Stomach (tissue), 9 donors: ENCODE data around the gene RGS6. TPM values are rescaled to one million over a fixed set of nuclear protein-coding genes. Genes with fewer than 3 reads are reported as not detected.

ENCODE experiments used
- DNase-seq, 2 donors: peaks; one replicate each; pipeline versions ENCODE4 v3.0.0 to v3.0.0-alpha.2; 2013 to 2019
- H3K27ac ChIP-seq, 5 donors: fragments of 200-600 bp in 4 of 5; sonication (generic) in 4 of 5; one replicate each; pipeline ENCODE4 v1.5.1; 2013 to 2019; ENCODE audit warnings: mild to moderate bottlenecking in 1 of 5, moderate library complexity in 1 of 5
- H3K27me3 ChIP-seq, 3 donors: fragments of 200-600 bp; sonication (generic); one replicate each; pipeline ENCODE4 v1.5.1; 2017 to 2019; ENCODE audit warnings: mixed run types in 1 of 3
- H3K36me3 ChIP-seq, 4 donors: fragments of 200-600 bp; sonication (generic); 1 replicate in 3 of 4; 2 replicates in 1 of 4; pipeline ENCODE4 v1.5.1; 2016 to 2019
- H3K4me1 ChIP-seq, 4 donors: fragments of 200-600 bp; sonication (generic); one replicate each; pipeline ENCODE4 v1.5.1; 2016 to 2019
- H3K4me3 ChIP-seq, 4 donors: fragments of 200-600 bp; sonication (generic) in 3 of 4; one replicate each; pipeline ENCODE4 v1.5.1; 2016 to 2019; ENCODE audit warnings: mild to moderate bottlenecking in 1 of 4
- H3K9me3 ChIP-seq, 4 donors: fragments of 200-600 bp; sonication (generic); one replicate each; pipeline ENCODE4 v1.5.1; 2016 to 2019
- EP300 ChIP-seq: sonication (generic); formaldehyde crosslinking; IDR thresholded peaks from one replicate; pipeline ENCODE4 v1.6.1; 2017; ENCODE audit warnings: antibody characterized with exemption
- POLR2A ChIP-seq, 4 donors: fragments of 450-650 bp; IDR thresholded peaks; one replicate each; pipeline ENCODE4 v1.6.1; 2016; ENCODE audit warnings: antibody characterized with exemption in 4 of 4, control low read depth in 2 of 4, mild to moderate bottlenecking in 1 of 4, moderate library complexity in 1 of 4
- POLR2AphosphoS5 ChIP-seq, 3 donors: sonication (generic); formaldehyde crosslinking; IDR thresholded peaks; one replicate each; pipeline ENCODE4 v1.6.1; 2016; ENCODE audit warnings: antibody characterized with exemption in 3 of 3
- WGBS, 5 donors: extraction: QIAGEN DNeasy Blood & Tissue Kit in 3 of 5; methylation state at CpG; one replicate each; pipeline versions ENCODE4 v1.1.5 to v1.1.7; 2013 to 2018; 5-methylcytosine and 5-hydroxymethylcytosine counted together
- intact Hi-C: fragments of 100-400 bp; cut with DNase I; formaldehyde crosslinking; loops from one replicate; pipeline ENCODE4 v1.15.1; 2023; ENCODE audit warnings: low total_unique reads
- polyA plus RNA-seq, 3 donors: library from polyadenylated mRNA; stranded (reverse); fragments of 200-250 nt; gene quantifications; one replicate each; pipeline ENCODE4 v1.2.3, GENCODE V29; 2013
- total RNA-seq, 5 donors: library from RNA; depleted of rRNA; stranded (reverse); fragments of >200 nt; gene quantifications; one replicate each; pipeline versions ENCODE4 v1.1.0 to v1.2.3, GENCODE V29; 2014 to 2016
- TF ChIP-seq, protein P1 (sequence below), 7 experiments: fragments of 450-650 bp in 4 of 7; fragments of 200-600 bp in 3 of 7; sonication (generic) in 3 of 7; IDR thresholded peaks; one replicate each; pipeline ENCODE4 v1.5.1; 2016 to 2019; ENCODE audit warnings: antibody characterized with exemption in 7 of 7, control low read depth in 2 of 7, mild to moderate bottlenecking in 1 of 7
- donor health status: healthy with polysubstance abuse.
- donor health status: Bipolar disorder and iron deficiency.
- donor health status: healthy.

The RGS6 gene
- total and polyA plus RNA-seq, 8 donors, result 0.25 to 18.0 (median 0.92) TPM; not detected in 1

DNA sequence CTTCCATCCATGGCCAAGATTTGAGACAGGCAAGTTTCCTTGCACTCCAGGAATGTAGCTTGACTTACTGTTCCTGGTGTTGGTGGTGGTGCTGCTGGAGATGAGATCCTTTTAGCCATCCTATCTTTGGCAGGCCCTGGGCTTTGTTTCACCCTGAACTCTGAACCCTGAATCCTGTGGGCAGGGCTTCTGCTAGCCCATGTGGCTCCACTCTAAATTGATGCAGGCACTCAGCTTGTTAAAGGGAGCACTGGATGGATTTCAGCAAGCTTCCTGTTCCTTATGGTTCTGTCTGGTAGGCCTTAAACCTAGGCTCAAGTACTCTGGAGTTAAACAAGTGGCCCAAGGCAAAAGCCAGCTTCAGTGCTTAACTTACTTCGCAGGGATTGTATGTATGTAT lies 138.2 kb downstream of the RGS6 start:
- intact Hi-C loops, result no loop called here
- Histone ChIP-seq H3K9me3 (no peaks in the 10 kb centered on the region), H3K27me3 (no peaks in the 10 kb centered on the region), H3K4me1 (no peaks in the 10 kb centered on the region), H3K4me3 (no peak overlapping the region), H3K27ac (no peak overlapping the region), H3K36me3 (no peaks in the 10 kb centered on the region)
- TF ChIP-seq POLR2AphosphoS5 (IDR thresholded peaks at IDR 0.05) (no peak), EP300 (no peak), POLR2A (IDR thresholded peaks at IDR 0.05) (no peak)
- TF ChIP-seq, protein P1, sequence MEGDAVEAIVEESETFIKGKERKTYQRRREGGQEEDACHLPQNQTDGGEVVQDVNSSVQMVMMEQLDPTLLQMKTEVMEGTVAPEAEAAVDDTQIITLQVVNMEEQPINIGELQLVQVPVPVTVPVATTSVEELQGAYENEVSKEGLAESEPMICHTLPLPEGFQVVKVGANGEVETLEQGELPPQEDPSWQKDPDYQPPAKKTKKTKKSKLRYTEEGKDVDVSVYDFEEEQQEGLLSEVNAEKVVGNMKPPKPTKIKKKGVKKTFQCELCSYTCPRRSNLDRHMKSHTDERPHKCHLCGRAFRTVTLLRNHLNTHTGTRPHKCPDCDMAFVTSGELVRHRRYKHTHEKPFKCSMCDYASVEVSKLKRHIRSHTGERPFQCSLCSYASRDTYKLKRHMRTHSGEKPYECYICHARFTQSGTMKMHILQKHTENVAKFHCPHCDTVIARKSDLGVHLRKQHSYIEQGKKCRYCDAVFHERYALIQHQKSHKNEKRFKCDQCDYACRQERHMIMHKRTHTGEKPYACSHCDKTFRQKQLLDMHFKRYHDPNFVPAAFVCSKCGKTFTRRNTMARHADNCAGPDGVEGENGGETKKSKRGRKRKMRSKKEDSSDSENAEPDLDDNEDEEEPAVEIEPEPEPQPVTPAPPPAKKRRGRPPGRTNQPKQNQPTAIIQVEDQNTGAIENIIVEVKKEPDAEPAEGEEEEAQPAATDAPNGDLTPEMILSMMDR (IDR thresholded peaks at IDR 0.05), result no peak
- no peak for DNase-seq
- 83 to 100% (median 97%) methylated on average over 1 of the region's 1 CpG for WGBS, 5 donors

DNA sequence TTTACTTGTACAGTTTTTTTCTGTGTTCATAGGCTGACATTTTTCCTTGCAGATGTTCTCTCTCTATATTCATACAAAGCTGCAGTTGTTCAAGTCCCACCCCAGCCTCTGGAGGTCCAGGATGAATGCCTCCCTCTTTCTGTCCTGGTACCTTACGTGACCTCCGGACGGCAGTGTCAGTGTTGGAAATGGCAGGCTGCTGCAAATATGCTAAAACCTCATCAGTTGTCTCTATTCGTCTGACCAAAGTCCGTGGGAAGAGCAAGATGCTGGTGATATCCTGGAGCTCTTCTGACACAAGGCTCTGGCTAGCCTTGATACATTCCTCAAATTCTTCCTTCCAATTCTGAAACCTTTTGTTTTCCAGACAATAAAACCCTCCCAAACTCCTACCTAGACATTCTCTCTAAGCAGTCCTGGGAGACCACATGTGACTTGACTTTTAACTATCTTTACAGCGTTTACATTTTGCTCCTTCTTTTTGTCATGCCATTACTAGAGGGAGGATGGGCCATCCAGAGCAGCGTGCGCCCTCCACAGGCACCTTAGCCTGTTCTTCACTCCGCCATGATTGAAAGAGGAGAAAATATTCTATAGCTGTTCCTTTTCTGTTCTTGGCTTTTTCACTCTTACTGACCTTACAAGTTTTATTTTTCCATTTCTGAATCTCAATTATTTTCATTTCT lies 143.6 kb downstream of the RGS6 start:
- intact Hi-C loops, result no loop called here
- Histone ChIP-seq H3K4me1 (no peaks in the 10 kb centered on the region), H3K9me3 (no peaks in the 10 kb centered on the region), H3K4me3 (no peak overlapping the region), H3K36me3 (no peaks in the 10 kb centered on the region), H3K27ac (no peak overlapping the region), H3K27me3 (no peaks in the 10 kb centered on the region)
- no peak for DNase-seq
- TF ChIP-seq POLR2A (IDR thresholded peaks at IDR 0.05) (no peak), EP300 (no peak), POLR2AphosphoS5 (IDR thresholded peaks at IDR 0.05) (no peak)
- TF ChIP-seq, protein P1 (IDR thresholded peaks at IDR 0.05), result no peak
- WGBS, 5 donors, result 59 to 71% (median 66%) methylated on average over 9 of the region's 9 CpGs

DNA sequence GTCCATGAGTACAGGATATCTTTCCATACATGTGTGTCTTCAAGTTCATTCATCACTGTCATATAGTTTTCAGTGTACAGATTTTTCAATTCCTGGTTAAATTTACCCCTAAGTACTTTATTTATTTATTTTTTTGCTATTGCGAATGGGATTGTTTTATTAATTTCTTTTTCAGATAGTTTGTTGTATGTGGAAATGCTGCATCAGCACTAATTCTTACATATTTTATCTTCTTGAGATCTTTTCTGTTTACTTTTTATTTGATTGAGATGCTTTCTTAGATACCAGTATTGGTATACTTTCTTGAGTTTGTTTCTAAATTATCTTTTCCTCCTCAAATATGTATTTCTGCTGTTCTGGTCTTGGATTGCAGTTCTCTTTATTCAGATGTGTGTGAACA lies 148.9 kb downstream of the RGS6 start:
- no peak for DNase-seq
- Histone ChIP-seq H3K27me3 (no peaks in the 10 kb centered on the region), H3K36me3 (no peaks in the 10 kb centered on the region), H3K4me3 (no peak overlapping the region), H3K27ac (no peak overlapping the region), H3K4me1 (no peaks in the 10 kb centered on the region), H3K9me3 (no peaks in the 10 kb centered on the region)
- 92 to 100% (median 95%) methylated on average over 1 of the region's 1 CpG for WGBS, 5 donors
- intact Hi-C loops, result no loop called here
- no peak for TF ChIP-seq EP300
- no peak for TF ChIP-seq POLR2AphosphoS5 (IDR thresholded peaks at IDR 0.05)
- TF ChIP-seq, protein P1 (IDR thresholded peaks at IDR 0.05), result no peak
- TF ChIP-seq POLR2A (IDR thresholded peaks at IDR 0.05), result no peak

DNA sequence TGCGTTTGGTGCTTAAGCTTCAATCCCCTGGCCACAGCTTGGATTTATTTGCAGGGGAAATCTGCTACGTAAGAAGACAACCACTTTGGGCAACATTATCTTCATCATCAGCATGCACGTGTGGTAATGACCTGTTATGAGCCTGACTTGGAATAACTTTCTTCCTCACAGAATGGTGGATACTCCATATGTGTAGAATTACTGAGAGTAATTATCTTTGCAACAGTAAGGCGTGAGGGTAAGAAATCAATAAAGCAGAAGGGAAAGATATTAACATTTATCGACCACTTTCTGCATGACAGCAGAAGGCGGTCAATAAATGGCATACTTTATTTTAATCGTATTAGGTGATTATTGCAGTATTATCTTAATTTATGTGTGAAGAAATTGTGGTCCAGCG lies 152.7 kb downstream of the RGS6 start:
- Histone ChIP-seq H3K36me3 (no peaks in the 10 kb centered on the region), H3K4me3 (no peak overlapping the region), H3K4me1 (no peaks in the 10 kb centered on the region), H3K27ac (no peak overlapping the region), H3K9me3 (no peaks in the 10 kb centered on the region), H3K27me3 (peaks cover 0 to 11% (median 0%) of the 10 kb centered on the region in 3 donors)
- 79 to 89% (median 84%) methylated on average over 8 of the region's 8 CpGs for WGBS, 5 donors
- intact Hi-C loops, result no loop called here
- no peak for DNase-seq
- TF ChIP-seq POLR2A (IDR thresholded peaks at IDR 0.05) (no peak), POLR2AphosphoS5 (IDR thresholded peaks at IDR 0.05) (no peak), EP300 (no peak)
- TF ChIP-seq, protein P1 (IDR thresholded peaks at IDR 0.05), result no peak
